NCI-H187 (cell line): ENCODE data around the gene CCT8L2.
"Not testable (repeated sequence)": the region's sequence is repeated elsewhere in the genome, so short reads cannot be mapped to it uniquely, and the experiment has no call there.

ENCODE experiments used
- DNase-seq, 2 experiments: peaks; one replicate each; lab custom pipeline; 2025; lab: John Stamatoyannopoulos, UW

CCT8L2 gene

GRCh38 chr22:16594026-16594425, 1.4 kb upstream of the CCT8L2 start:
- no peak for DNase-seq

DNA sequence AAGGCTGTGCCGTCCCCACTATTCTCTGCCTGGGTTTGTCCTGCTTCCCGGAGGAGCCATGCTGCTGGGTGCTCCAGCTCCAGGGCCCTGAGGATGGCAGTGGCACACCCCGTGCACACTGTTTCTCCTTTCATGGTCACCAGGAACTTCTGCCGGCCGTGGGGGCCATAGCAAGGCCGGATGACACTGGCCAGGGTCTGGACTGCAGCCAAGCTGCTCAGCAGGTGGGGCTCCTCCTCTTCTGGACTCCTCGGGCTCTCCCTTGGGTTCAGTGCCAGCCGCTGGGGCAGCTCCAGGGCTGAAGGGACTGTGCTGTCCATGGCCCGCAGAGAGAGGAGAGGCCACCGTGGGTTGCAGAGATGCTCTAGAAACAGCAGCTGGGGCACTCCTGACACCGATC, 379 bp downstream of the CCT8L2 start:
- not testable (repeated sequence) for DNase-seq

DNA sequence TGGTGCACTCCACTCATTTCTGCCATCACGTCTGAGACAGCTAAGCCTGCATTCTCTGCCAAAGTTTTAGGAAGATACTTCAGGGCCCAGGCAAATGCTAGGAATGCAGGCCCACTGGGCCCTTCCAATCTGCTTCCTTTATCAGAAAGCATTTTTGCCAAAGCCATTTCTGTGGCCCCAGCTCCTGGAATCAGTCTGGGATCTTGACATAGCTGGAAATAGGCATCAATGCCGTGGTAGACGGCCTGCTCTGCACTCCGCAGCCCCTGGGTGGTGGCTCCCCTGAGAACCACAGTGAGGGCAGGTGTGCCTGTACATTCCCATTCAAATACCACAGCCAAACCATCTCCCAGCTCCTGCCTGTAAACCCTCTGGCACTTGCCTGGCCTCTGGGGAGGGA, 1.5 kb downstream of the CCT8L2 start:
- not testable (repeated sequence) for DNase-seq

DNA sequence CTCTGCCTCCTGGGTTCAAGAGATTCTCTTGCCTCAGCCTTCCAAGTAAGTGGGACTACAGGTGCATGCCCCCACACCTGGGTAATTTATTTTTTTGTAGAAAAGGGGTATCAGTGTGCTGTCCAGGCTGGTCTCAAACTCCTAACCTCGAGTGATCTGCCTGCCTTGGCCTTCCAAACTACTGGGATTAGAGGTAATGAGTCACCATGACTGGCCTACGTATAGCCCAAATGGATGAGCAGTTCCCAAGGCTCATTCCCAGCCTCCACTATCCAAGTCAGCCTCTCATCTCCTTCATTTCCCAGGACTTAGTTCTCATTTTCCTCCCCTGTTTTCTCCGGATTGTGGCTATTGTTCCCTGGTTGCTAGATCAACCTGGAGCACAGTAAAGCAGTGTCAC, 5.6 kb downstream of the CCT8L2 start:
- no peak for DNase-seq

DNA sequence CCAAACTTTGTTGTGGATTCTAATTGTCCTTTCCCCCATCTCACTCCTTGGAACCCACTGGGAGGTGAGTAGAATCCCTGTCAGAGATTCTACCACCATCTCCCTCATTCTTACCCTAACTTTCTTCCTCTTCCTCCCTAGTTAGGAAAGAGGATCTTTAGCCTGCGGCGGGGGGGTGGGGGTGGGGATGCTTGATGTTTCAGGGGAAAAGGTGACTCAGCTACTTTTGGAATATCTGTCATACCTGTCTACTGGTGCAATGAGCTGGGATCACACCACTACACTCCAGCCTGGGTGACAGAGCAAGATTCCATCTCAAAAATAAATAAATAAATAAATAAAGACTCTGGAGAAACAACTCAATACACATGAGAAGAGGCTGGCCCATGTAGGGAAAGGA, 6.4 kb downstream of the CCT8L2 start:
- DNase-seq: no peak

DNA sequence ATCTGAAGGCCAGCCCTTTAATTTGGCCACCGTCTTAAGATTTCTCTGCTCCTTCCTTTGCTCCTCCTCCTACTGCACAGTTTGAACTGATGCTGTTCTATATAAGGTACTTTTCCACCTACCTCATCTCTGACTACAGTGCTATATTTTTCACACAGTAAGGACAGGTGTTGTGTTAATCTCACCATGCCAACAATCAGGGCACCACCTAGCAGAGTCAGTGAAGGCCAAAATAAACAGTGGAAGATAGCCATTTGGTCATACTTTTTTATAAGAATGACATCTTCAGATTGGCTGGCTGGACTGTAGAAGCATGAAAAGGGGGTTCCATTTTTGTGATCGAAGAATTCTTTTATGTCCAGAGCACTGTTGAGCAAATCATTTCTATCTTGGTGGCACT, 11.7 kb downstream of the CCT8L2 start:
- not testable (repeated sequence) for DNase-seq

- DNase-seq: not testable (repeated sequence)
Observed at GRCh38 chr22:16569240-16569834, 23.3 kb downstream of the CCT8L2 start.

GRCh38 chr22:16568425-16568758, 24.2 kb downstream of the CCT8L2 start:
- no peak for DNase-seq

- DNase-seq: not testable (repeated sequence)
Observed at GRCh38 chr22:16567617-16568424, 24.8 kb downstream of the CCT8L2 start.

DNA sequence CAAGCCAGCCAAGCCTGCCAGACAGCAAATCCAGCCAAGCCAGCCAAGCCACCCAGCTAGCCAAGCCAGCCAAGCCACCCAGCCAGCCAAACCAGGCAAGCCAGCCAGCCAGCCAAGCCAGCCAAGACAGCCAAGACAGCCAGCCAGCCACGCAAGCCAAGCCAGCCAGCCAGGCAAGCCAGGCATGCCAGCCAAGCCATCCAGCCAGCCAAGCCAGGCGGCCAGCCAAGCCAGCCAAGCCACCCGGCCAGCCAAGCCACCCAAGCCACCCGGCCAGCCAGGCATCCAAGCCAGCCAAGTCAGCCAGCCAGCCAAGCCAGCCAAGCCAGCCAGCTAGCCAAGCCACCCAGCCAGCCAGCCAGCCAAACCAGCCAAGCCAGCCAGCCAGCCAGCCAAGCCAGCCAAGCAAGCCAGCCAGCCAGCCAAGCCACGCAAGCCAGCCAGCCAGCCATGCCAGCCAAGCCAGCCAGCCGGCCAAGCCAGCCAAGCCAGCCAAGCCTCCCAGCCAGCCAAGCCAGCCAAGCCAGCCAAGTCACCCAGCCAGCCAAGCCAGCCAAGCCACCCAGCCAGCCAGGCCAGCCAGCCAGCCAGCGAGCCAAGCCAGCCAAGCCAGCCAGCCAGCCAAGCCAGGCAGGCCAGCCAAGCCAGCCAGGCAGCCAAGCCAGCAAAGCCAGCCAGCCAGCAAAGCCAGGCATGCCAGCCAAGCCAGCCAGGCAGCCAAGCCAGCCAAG, 26.0 kb downstream of the CCT8L2 start:
- not testable (repeated sequence) for DNase-seq

DNA sequence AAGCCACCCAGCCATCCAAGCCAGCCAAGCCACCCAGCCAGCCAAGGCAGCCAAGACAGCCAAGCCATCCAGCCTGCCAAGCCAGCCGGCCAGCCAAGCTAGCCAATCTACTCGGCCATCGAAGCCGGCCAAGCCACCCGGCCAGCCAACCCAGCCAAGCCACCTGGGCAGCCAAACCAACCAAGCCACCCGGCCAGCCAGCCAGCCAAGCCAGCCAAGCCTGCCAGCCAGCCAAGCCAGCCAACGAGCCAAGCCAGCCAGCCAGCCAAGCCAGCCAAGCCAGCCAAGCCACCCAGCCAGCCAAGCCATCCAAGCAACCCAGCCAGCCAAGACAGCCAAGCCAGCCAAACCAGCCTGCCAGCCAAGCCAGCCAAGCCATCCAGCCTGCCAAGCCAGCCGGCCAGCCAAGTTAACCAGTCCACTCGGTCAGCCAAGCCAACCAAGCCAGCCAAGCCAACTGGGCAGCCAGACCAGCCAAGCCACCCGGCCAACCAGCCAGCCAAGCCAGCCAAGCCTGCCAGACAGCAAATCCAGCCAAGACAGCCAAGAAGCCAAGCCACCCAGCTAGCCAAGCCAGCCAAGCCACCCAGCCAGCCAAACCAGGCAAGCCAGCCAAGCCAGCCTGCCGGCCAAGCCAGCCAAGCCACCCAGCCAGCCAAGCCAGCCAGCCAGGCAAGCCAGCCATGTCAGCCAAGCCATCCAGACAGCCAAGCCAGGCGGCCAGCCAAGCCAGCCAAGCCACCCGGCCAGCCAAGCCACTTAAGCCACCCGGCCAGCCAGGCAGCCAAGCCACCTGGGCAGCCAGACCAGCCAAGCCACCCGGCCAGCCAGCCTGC, 26.8 kb downstream of the CCT8L2 start:
- not testable (repeated sequence) for DNase-seq

GRCh38 chr22:16564837-16565584, 27.6 kb downstream of the CCT8L2 start:
- DNase-seq: not testable (repeated sequence)

GRCh38 chr22:16563555-16564520, 28.8 kb downstream of the CCT8L2 start:
- no peak for DNase-seq

DNA sequence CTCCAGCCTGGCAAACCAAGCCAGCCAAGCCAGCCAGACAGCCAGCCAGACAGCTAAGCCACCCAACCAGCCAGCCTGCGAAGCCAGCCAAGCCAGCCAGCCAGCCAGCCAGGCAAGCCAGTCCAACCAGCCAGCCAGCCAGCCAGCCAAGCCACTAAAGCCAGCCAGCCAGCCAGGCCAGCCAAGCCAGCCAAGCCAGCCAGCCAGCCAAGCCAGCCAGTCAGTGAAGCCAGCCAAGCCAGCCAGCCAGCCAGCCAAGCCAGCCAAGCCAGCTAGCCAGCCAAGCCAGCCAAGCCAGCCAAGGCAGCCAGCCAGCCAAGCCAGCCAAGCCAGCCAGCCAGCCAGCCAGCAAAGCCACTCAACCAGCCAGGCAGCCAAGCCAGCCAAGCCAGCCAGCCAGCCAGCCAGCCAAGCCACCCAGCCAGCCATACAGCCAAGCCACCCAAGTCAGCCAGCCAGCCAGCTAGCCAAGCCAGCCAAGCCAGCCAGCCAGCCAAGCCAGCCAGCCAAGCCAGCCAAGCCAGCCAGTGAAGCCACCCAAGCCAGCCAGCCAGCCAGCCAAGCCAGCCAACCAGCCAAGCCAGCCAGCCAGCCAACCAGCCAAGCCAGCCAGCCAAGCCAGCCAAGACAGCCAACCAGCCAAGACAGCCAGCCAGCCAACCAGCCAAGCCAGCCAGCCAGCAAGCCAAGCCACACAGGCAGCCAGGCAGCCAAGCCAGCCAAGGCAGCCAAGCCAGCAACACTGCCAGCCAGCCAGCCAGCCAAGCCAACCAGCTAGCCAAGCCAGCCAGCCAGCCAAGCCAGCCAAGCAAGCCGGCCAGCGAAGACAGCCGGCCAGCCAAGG, 29.7 kb downstream of the CCT8L2 start:
- DNase-seq: no peak

- DNase-seq: not testable (repeated sequence)
Observed at GRCh38 chr22:16561093-16561658, 31.4 kb downstream of the CCT8L2 start.

- not testable (repeated sequence) for DNase-seq
Observed at GRCh38 chr22:16560651-16561050, 32.0 kb downstream of the CCT8L2 start.

- not testable (repeated sequence) for DNase-seq
Observed at GRCh38 chr22:16559996-16560395, 32.6 kb downstream of the CCT8L2 start.

GRCh38 chr22:16559056-16559955, 33.3 kb downstream of the CCT8L2 start:
- DNase-seq: no peak
